ENCODE measurements around the gene TMEM231. TPM values are rescaled to one million over a fixed set of nuclear protein-coding genes. Genes with fewer than 3 reads are reported as not detected.

TMEM231 gene
- total and polyA plus RNA-seq, 9 of the 15 experiments (the other 6 are each of a cell fraction or from before 2014, with no cell fraction given): 1.6 to 27.6 (median 9.1) TPM

DNA sequence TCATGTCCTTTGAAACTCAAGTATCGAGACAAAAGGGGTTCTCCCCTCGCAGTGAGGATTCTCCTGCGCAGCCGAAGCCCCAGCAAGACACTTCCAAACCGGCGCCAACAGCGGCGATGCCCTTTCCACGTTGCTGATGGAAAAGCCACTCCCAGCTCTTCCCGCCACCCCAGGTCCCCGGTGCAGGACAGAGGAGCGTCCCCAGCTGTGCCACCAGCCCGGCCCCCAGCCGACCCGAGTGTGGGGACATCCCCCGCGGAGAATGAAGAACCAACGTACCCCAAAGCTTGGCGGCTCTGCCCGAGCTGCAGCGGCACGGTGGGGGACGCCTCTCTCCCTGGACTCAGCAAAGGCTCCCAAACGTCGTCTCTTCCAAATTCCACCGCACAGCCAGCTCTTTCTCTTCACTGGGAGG, 61.4 kb downstream of the TMEM231 start:
- Histone ChIP-seq H3K9ac (ENCODE audit: insufficient read depth in 1 of 2, low read depth in 2 of 2, low read length in 2 of 2) (peak overlapping the region in 1 of 2 experiments; percentile 45; a peak in 2 of 4 replicates), H3K4me2 (ENCODE audit: insufficient read depth, low read length) (no peak overlapping the region), H3K36me3 (ENCODE audit: control insufficient read depth, insufficient read depth, low read length) (no peaks in the 10 kb centered on the region), H3K4me3 (no peak overlapping the region), H3K9me3 (replicated peaks; ENCODE audit: control insufficient read depth, insufficient read depth, low read depth, low read length) (no peaks in the 10 kb centered on the region), H4K20me1 (replicated peaks; ENCODE audit: control insufficient read depth, insufficient read depth, low read length) (no peaks in the 10 kb centered on the region), H2AFZ (ENCODE audit: low read depth, low read length) (no peak overlapping the region), H3K9me1 (ENCODE audit: control insufficient read depth, insufficient read depth, low read length) (no peaks in the 10 kb centered on the region), H3K79me2 (ENCODE audit: control insufficient read depth, insufficient read depth, low read length) (no peaks in the 10 kb centered on the region), H3K27me3 (ENCODE audit: control insufficient read depth in 2 of 2, insufficient read depth in 2 of 2, low read length in 2 of 2) (peaks cover 19 to 43% of the 10 kb centered on the region in 2 experiments), H3K4me1 (replicated peaks in 1 of 2; ENCODE audit: control insufficient read depth in 2 of 2, insufficient read depth in 2 of 2, low read length in 2 of 2) (peaks cover 0 to 16% of the 10 kb centered on the region in 2 experiments; a peak in 2 of 5 replicates), H3K27ac (ENCODE audit: extremely low read depth, low read depth, low read length) (no peak overlapping the region)
- no peak for TF ChIP-seq ZNF24 (IDR thresholded peaks at IDR 0.05)
- TF ChIP-seq ESRRA (IDR thresholded peaks at IDR 0.05; ENCODE audit: borderline replicate concordance, low read depth): no peak
- TF ChIP-seq KDM1A (IDR thresholded peaks at IDR 0.05): no peak
- TF ChIP-seq HDAC2 (IDR thresholded peaks at IDR 0.05): no peak
- FAIRE-seq (no peak), DNase-seq (ENCODE audit: extremely low read depth in 1 of 4, low spot score in 3 of 4) (no peak), ATAC-seq (no peak)
- ChIA-PET CTCF (ENCODE audit: low intra/inter-chr PET ratio) (no interaction called here), POLR2A (no interaction called here)
- in situ Hi-C loops (cut with MboI) (no loop called here), intact Hi-C loops (cut with micrococcal nuclease) (no loop called here)
- BruUV-seq (replicated peaks): no TSS peak
- 32% methylated on average over 22 of the region's 26 CpGs for WGBS (ENCODE audit: insufficient coverage, low coverage, missing lambda C conversion rate)

DNA sequence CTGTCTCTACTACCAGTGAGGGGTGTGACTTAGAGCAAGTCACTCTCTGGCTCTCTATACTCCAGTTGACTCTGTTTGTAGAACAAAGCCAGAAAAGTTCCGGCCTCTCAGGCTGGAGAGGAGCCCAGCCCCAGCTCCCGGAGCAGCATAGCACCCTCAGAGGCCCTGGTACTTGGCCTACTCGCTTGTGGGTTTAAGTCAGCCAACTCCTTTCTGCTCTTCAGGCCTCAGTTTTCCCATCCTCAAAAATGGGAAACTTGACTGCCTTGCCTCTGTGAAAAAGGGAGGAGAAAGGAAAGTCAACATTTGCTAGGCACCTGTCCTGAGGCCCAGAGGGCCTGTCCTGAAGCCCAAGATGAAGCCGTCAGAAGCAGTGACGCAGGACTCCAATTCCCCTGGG, 61.9 kb downstream of the TMEM231 start:
- BruUV-seq (replicated peaks): no TSS peak
- CTCF ChIA-PET (ENCODE audit: low intra/inter-chr PET ratio): no interaction called here
- DNase-seq (ENCODE audit: extremely low read depth in 1 of 4, low spot score in 3 of 4) (no peak), ATAC-seq (no peak), FAIRE-seq (no peak)
- in situ Hi-C loops (cut with MboI) (no loop called here), intact Hi-C loops (cut with micrococcal nuclease) (no loop called here)
- Histone ChIP-seq H3K79me2 (ENCODE audit: control insufficient read depth, insufficient read depth, low read length) (no peaks in the 10 kb centered on the region), H4K20me1 (replicated peaks; ENCODE audit: control insufficient read depth, insufficient read depth, low read length) (no peaks in the 10 kb centered on the region), H3K27me3 (ENCODE audit: control insufficient read depth in 2 of 2, insufficient read depth in 2 of 2, low read length in 2 of 2) (peaks cover 19 to 43% of the 10 kb centered on the region in 2 experiments), H3K27ac (ENCODE audit: extremely low read depth, low read depth, low read length) (no peak overlapping the region), H2AFZ (ENCODE audit: low read depth, low read length) (no peak overlapping the region), H3K4me1 (replicated peaks in 1 of 2; ENCODE audit: control insufficient read depth in 2 of 2, insufficient read depth in 2 of 2, low read length in 2 of 2) (peaks cover 0 to 16% of the 10 kb centered on the region in 2 experiments; a peak in 2 of 5 replicates), H3K36me3 (ENCODE audit: control insufficient read depth, insufficient read depth, low read length) (no peaks in the 10 kb centered on the region), H3K9me1 (ENCODE audit: control insufficient read depth, insufficient read depth, low read length) (no peaks in the 10 kb centered on the region), H3K4me3 (no peak overlapping the region), H3K9me3 (replicated peaks; ENCODE audit: control insufficient read depth, insufficient read depth, low read depth, low read length) (no peaks in the 10 kb centered on the region), H3K9ac (ENCODE audit: insufficient read depth in 1 of 2, low read depth in 2 of 2, low read length in 2 of 2) (no peak overlapping the region), H3K4me2 (ENCODE audit: insufficient read depth, low read length) (no peak overlapping the region)
- TF ChIP-seq KLF1 (tag; IDR thresholded peaks at IDR 0.05): no peak
- TF ChIP-seq RBFOX2 (IDR thresholded peaks at IDR 0.05; ENCODE audit: low read depth, low read length): no peak
- TF ChIP-seq, protein P1, sequence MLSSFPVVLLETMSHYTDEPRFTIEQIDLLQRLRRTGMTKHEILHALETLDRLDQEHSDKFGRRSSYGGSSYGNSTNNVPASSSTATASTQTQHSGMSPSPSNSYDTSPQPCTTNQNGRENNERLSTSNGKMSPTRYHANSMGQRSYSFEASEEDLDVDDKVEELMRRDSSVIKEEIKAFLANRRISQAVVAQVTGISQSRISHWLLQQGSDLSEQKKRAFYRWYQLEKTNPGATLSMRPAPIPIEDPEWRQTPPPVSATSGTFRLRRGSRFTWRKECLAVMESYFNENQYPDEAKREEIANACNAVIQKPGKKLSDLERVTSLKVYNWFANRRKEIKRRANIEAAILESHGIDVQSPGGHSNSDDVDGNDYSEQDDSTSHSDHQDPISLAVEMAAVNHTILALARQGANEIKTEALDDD (IDR thresholded peaks at IDR 0.05): no peak
- no peak for TF ChIP-seq EWSR1 (IDR thresholded peaks at IDR 0.05; ENCODE audit: borderline replicate concordance, low read depth, partially characterized antibody)
- WGBS (ENCODE audit: insufficient coverage, low coverage, missing lambda C conversion rate): 26% methylated on average over 5 of the region's 5 CpGs
- POLR2A ChIA-PET: no interaction called here
